Measurements from ENCODE around the gene WFDC10A. TPM values are rescaled to one million over a fixed set of nuclear protein-coding genes. Genes with fewer than 3 reads are reported as not detected.

The WFDC10A gene
- total RNA-seq, result not detected in 2 replicates

DNA sequence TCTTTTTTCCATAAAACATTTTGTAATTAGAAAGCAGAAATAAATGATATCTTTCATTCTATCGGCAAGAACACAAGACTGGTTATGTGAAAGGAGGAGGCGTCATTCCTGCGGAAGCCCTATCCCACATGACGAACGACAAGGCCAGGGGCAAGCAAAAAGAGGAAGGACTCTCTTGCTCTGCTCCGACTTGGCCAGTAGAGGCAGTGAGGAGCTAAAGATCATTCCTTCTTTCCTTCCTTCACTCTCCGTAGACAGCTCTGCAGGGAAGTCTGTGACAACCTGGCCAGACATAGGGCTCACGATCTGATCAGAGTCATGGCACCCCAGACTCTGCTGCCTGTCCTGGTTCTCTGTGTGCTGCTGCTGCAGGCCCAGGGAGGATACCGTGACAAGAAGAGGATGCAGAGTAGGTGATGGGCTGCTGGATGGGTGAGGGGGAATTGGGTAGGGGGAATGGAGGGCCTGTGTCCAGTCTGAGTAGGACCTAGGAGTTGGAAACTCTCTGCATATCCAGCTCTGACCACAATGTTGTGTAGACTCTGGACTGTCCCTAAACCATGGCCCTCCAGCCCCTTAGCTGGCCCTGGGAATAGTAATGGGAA, at the start of gene WFDC10A:
Gene WFDC10A, plus strand, starts transcription at position 244 of the 605 bp plus-strand sequence. Its CDS starts 75 bp downstream, at position 319.

DNA sequence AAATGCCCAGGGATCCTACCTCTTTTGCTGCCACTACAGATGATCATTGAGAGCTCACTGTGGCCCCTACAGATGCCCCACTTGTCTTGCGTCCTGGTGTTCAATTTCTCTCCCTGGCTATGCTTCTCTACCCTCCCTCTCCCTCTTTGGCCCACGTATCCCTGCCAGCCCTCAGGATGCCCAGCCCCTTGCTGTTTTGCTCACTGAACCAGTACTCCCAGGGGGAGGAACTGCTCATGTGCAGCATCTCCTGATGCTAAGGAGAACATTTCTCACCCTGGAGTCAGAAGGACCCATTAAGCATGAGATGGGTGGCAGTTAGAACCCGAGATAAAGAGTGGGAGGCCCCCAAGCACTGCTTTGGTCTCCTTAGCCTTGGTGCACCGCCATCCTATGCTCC, 1.6 kb downstream of the WFDC10A start, which contains the start of gene WFDC9:
Gene WFDC9, minus strand, starts transcription at position 101 of the 400 bp plus-strand sequence. CDS start 21,103 bp downstream, outside the sequence.

DNA sequence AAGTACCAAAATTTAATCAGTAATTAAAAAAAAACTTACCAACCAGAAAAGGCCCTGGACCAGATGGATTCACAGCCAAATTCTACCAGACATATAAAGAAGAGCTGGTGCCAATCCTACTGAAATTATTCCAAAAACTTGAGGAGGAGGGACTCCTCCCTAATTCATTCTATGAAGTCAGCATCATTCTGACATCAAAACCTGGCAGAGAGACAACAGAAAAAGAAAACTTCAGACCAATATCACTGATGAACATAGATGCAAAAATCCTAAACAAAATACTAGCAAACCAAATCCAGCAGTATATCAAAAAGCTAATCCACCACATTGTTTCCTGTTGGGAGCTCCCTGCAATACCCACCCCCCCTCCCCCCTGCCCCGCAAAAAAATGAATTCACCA, 40.6 kb downstream of the WFDC10A start, which contains the start of gene WFDC11:
Gene WFDC11, minus strand, starts transcription at position 101 of the 400 bp plus-strand sequence. CDS start 19,639 bp downstream, outside the sequence.

Other genes starting within 250 kb of the WFDC10A start
- 0.30 and 1.2 TPM in 2 replicates for gene DBNDD2, start 221.4 kb upstream of the WFDC10A start, total RNA-seq
- 27.6 and 40.4 TPM in 2 replicates for gene PIGT, start 213.6 kb upstream of the WFDC10A start, total RNA-seq
- gene WFDC2, start 160.0 kb upstream of the WFDC10A start, total RNA-seq, result not detected in 2 replicates
- not detected in 2 replicates for gene SPINT3, start 114.1 kb upstream of the WFDC10A start, total RNA-seq
- gene WFDC6, start 90.3 kb upstream of the WFDC10A start, total RNA-seq, result not detected in 2 replicates
- not detected in 2 replicates for gene EPPIN, start 82.3 kb upstream of the WFDC10A start, total RNA-seq
- not detected in 2 replicates for gene WFDC8, start 50.5 kb upstream of the WFDC10A start, total RNA-seq
- not detected in 2 replicates for gene WFDC9, start 1.5 kb downstream of the WFDC10A start, total RNA-seq
- not detected in 2 replicates for gene WFDC11, start 40.5 kb downstream of the WFDC10A start, total RNA-seq
- gene WFDC13, start 72.3 kb downstream of the WFDC10A start, total RNA-seq, result not detected in 2 replicates
- not detected in 2 replicates for gene WFDC10B, start 75.3 kb downstream of the WFDC10A start, total RNA-seq
- not detected in 2 replicates for gene SPINT4, start 92.6 kb downstream of the WFDC10A start, total RNA-seq
- gene WFDC3, start 162.1 kb downstream of the WFDC10A start, total RNA-seq, result 0.89 TPM in 1 of 2 replicates, not detected in the other
- gene DNTTIP1, start 162.2 kb downstream of the WFDC10A start, total RNA-seq, result 10.7 and 13.4 TPM in 2 replicates
- 2.1 and 11.3 TPM in 2 replicates for gene UBE2C, start 182.9 kb downstream of the WFDC10A start, total RNA-seq
- not detected in 2 replicates for gene TNNC2, start 197.6 kb downstream of the WFDC10A start, total RNA-seq
- 33.3 and 34.7 TPM in 2 replicates for gene SNX21, start 204.1 kb downstream of the WFDC10A start, total RNA-seq
- gene ACOT8, start 227.7 kb downstream of the WFDC10A start, total RNA-seq, result 23.4 and 43.1 TPM in 2 replicates
- 6.0 and 8.6 TPM in 2 replicates for gene ZSWIM3, start 227.9 kb downstream of the WFDC10A start, total RNA-seq